T-helper 9 cell (primary cell): ENCODE measurements around the gene EEA1.

Experiments used
- DNase-seq: peaks from one replicate; pipeline ENCODE4 v3.0.0-alpha.2; 2020

EEA1 gene

GRCh38 chr12:92879698-92880322, 49.3 kb downstream of the EEA1 start:
- DNase-seq = no peak

- DNase-seq = no peak
Observed at GRCh38 chr12:92877904-92878303, 51.2 kb downstream of the EEA1 start.

GRCh38 chr12:92876496-92876895, 52.6 kb downstream of the EEA1 start:
- DNase-seq = no peak

GRCh38 chr12:92871116-92871515, 58.0 kb downstream of the EEA1 start:
- no peak for DNase-seq

GRCh38 chr12:92866418-92866817, 62.7 kb downstream of the EEA1 start:
- DNase-seq = no peak

- no peak for DNase-seq
Observed at GRCh38 chr12:92863251-92863650, 65.8 kb downstream of the EEA1 start.

GRCh38 chr12:92861381-92861780, 67.7 kb downstream of the EEA1 start:
- DNase-seq = no peak

GRCh38 chr12:92860521-92860920, 68.6 kb downstream of the EEA1 start:
- DNase-seq = no peak

- no peak for DNase-seq
Observed at GRCh38 chr12:92859650-92860386, 69.3 kb downstream of the EEA1 start.

- no peak for DNase-seq
Observed at GRCh38 chr12:92857818-92858217, 71.3 kb downstream of the EEA1 start.

- no peak for DNase-seq
Observed at GRCh38 chr12:92854344-92854743, 74.8 kb downstream of the EEA1 start.

- no peak for DNase-seq
Observed at GRCh38 chr12:92848740-92849139, 80.4 kb downstream of the EEA1 start.

- DNase-seq = no peak
Observed at GRCh38 chr12:92847368-92847767, 81.7 kb downstream of the EEA1 start.

GRCh38 chr12:92845329-92845728, 83.8 kb downstream of the EEA1 start:
- no peak for DNase-seq

GRCh38 chr12:92844151-92844763, 84.8 kb downstream of the EEA1 start:
- no peak for DNase-seq

GRCh38 chr12:92829686-92830282, 99.3 kb downstream of the EEA1 start:
- DNase-seq = no peak

- no peak for DNase-seq
Observed at GRCh38 chr12:92828565-92828964, 100.5 kb downstream of the EEA1 start.

- DNase-seq = no peak
Observed at GRCh38 chr12:92827836-92828431, 101.2 kb downstream of the EEA1 start.

- no peak for DNase-seq
Observed at GRCh38 chr12:92821142-92821541, 108.0 kb downstream of the EEA1 start.

GRCh38 chr12:92814584-92814983, 114.5 kb downstream of the EEA1 start:
- DNase-seq = no peak

- no peak for DNase-seq
Observed at GRCh38 chr12:92810370-92810769, 118.7 kb downstream of the EEA1 start.

- no peak for DNase-seq
Observed at GRCh38 chr12:92803903-92804302, 125.2 kb downstream of the EEA1 start.

GRCh38 chr12:92802906-92803305, 126.2 kb downstream of the EEA1 start:
- no peak for DNase-seq
